Activated B cell treated with CpG ODN at 0.5 μM for 24 hours (primary cell): ENCODE data around the gene ZFYVE16. TPM values are rescaled to one million over a fixed set of nuclear protein-coding genes. Genes with fewer than 3 reads are reported as not detected.

Experiments
- ATAC-seq: fragments of 200-7000 bp; cut with Tn5 transposase; one replicate; pipeline ENCODE4 v1.10.0; 2021; ENCODE audit warnings: low read depth, mild to moderate bottlenecking, moderate library complexity
- CTCF ChIA-PET: fragments of 350-600 bp; sonication (Branson Sonifier 250); formaldehyde crosslinking; loops from one replicate; lab custom pipeline; 2021; ENCODE audit warnings: antibody characterized with exemption; lab: Charles Lee
- POLR2A ChIA-PET: fragments of 350-600 bp; sonication (Branson Sonifier 250); formaldehyde crosslinking; loops from one replicate; lab custom pipeline; 2021; ENCODE audit warnings: antibody characterized with exemption; lab: Charles Lee
- DNase-seq: peaks from one replicate; pipeline ENCODE4 v3.0.0; 2022
- H3K27ac Mint-ChIP-seq: one replicate; pipeline ENCODE4 v1.8.0; 2020; ENCODE audit warnings: mixed read lengths
- H3K27me3 Mint-ChIP-seq: one replicate; pipeline ENCODE4 v1.8.0; 2021; ENCODE audit warnings: mixed read lengths
- H3K36me3 Mint-ChIP-seq: one replicate; pipeline ENCODE4 v1.8.0; 2021; ENCODE audit warnings: low read depth, mixed read lengths
- H3K4me1 Mint-ChIP-seq: one replicate; pipeline ENCODE4 v1.8.0; 2021; ENCODE audit warnings: mixed read lengths
- H3K4me3 Mint-ChIP-seq: one replicate; pipeline ENCODE4 v1.8.0; 2020; ENCODE audit warnings: mild to moderate bottlenecking, mixed read lengths
- H3K9me3 Mint-ChIP-seq: one replicate; pipeline ENCODE4 v1.8.0; 2020; ENCODE audit warnings: mixed read lengths
- CTCF ChIP-seq: fragments of 200-600 bp; IDR thresholded peaks from one replicate; pipeline ENCODE4 v1.8.0; 2022; ENCODE audit warnings: antibody characterized with exemption, mild to moderate bottlenecking
- intact Hi-C: fragments of 100-400 bp; cut with micrococcal nuclease; formaldehyde crosslinking; loops from one replicate; pipeline ENCODE4 v1.15.1; 2024
- total RNA-seq: library from RNA; stranded (reverse); gene quantifications from 2 replicates; pipeline ENCODE4 v1.2.3, GENCODE V29; 2022

ZFYVE16 gene
- total RNA-seq, 1 donor from 2014 or later = 21.1 TPM

GRCh38 chr5:80438739-80439138 is 30.9 kb downstream of the ZFYVE16 start:
- H3K27me3 Mint-ChIP-seq = no peaks in the 10 kb centered on the region
- H3K27ac Mint-ChIP-seq = no peak overlapping the region
- ATAC-seq (no peak), DNase-seq (no peak)
- intact Hi-C loops = no loop called here
- no peak for TF ChIP-seq CTCF
- CTCF ChIA-PET = no interaction called here
- peaks cover 67% of the 10 kb centered on the region for H3K36me3 Mint-ChIP-seq
- no peaks in the 10 kb centered on the region for H3K9me3 Mint-ChIP-seq
- no peak overlapping the region for H3K4me3 Mint-ChIP-seq
- POLR2A ChIA-PET = no interaction called here
- no peaks in the 10 kb centered on the region for H3K4me1 Mint-ChIP-seq

DNA sequence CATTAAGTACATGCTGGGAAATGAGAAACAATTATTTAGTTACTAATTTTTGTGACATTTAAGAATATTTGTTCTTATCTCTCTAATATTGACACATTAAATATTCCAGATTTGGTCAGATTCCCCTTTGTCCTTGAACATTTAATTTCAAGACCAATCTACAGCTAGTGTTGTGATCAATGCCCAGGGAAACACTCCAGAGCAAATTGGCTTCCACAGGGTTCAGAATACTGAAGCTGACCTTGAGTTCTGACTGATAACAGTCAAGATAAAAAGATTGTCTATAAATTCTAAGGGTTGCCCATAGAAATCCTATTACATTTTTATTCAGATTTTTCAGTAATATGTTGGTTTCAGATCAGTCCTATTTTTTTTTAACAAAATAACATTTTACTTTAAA is 31.3 kb downstream of the ZFYVE16 start:
- CTCF ChIA-PET = no interaction called here
- no peak for TF ChIP-seq CTCF
- Mint-ChIP-seq H3K27ac (no peak overlapping the region), H3K9me3 (no peaks in the 10 kb centered on the region), H3K36me3 (peaks cover 65% of the 10 kb centered on the region), H3K4me3 (no peak overlapping the region), H3K4me1 (no peaks in the 10 kb centered on the region), H3K27me3 (no peaks in the 10 kb centered on the region)
- DNase-seq (no peak), ATAC-seq (no peak)
- intact Hi-C loops = no loop called here
- POLR2A ChIA-PET = no interaction called here

DNA sequence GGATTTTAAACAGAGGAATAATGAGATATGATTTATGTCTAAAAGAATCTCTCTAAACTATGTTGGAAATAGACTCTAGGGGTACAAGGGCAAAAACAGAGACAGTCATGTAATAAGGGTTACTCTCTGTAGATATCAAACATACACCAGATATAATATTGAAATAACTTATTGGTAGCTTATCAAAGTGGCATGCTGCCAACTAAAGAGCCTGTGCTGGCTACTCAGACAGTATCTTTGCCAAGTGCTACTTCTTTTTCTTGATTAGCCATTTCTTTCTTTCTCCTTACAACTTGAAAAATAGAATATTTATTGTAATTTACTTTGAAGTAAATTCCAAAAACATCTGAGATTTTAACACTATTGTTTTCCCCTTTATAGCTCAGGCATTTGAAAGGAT is 34.9 kb downstream of the ZFYVE16 start:
- intact Hi-C loops = no loop called here
- POLR2A ChIA-PET = no interaction called here
- Mint-ChIP-seq H3K4me3 (no peak overlapping the region), H3K27ac (no peak overlapping the region), H3K27me3 (no peaks in the 10 kb centered on the region), H3K36me3 (peaks cover 54% of the 10 kb centered on the region), H3K9me3 (no peaks in the 10 kb centered on the region), H3K4me1 (no peaks in the 10 kb centered on the region)
- DNase-seq = no peak
- ATAC-seq = no peak
- CTCF ChIA-PET = no interaction called here
- TF ChIP-seq CTCF = no peak

DNA sequence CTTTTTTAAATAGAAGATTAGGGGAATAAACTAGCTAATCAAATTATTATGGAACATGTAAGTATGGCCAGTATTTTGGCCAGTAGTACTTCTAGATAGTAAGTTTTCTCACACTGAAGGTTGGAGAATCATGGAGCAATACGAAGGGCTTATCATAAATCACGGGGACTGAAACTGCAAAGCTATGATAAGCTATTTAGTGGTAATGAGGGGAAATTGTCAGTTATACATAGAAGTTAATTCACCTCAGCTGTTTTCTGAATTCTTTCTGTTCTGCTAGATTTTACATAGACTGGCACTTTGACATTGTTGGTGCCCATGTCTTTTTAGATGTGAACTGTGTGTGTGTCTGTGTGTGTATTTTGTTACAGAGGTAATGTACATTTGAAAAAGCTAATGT is 45.5 kb downstream of the ZFYVE16 start:
- peaks cover 60% of the 10 kb centered on the region for H3K36me3 Mint-ChIP-seq
- H3K4me1 Mint-ChIP-seq = no peaks in the 10 kb centered on the region
- ChIA-PET POLR2A (no interaction called here), CTCF (no interaction called here)
- intact Hi-C loops = no loop called here
- no peak for DNase-seq
- H3K4me3 Mint-ChIP-seq = no peak overlapping the region
- H3K27me3 Mint-ChIP-seq = no peaks in the 10 kb centered on the region
- TF ChIP-seq CTCF = no peak
- no peaks in the 10 kb centered on the region for H3K9me3 Mint-ChIP-seq
- H3K27ac Mint-ChIP-seq = no peak overlapping the region
- ATAC-seq = no peak

DNA sequence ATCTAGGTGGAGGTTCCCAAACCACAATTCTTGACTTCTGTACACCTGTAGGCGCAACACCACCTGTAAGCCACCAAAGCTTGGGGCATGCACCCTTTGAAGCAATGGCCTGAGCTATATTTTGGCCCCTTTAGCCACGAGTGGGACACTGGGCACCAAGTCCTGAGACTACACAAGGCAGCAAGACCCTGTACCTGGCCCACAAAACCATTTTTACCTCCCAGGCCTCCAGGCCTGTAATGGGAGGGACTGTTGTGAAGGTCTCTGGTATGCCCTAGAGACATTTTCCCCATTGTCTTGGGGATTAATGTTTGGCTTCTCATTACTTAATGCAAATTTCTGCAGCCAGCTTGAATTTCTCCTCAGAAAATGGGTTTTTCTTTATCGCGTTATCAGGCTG is 55.4 kb downstream of the ZFYVE16 start:
- DNase-seq (no peak), ATAC-seq (no peak)
- intact Hi-C loops = no loop called here
- Mint-ChIP-seq H3K4me1 (no peaks in the 10 kb centered on the region), H3K27ac (no peak overlapping the region), H3K4me3 (no peak overlapping the region), H3K36me3 (peaks cover 87% of the 10 kb centered on the region), H3K9me3 (peaks cover 25% of the 10 kb centered on the region), H3K27me3 (no peaks in the 10 kb centered on the region)
- POLR2A ChIA-PET = no interaction called here
- no peak for TF ChIP-seq CTCF
- CTCF ChIA-PET = no interaction called here
